Effector CD8-positive, alpha-beta T cell (primary cell): ENCODE measurements around the gene TECTA.
"Not testable (repeated sequence)": the region's sequence is repeated elsewhere in the genome, so short reads cannot be mapped to it uniquely, and the experiment has no call there.

Experiments
- DNase-seq: peaks from one replicate; lab custom pipeline; 2025; lab: John Stamatoyannopoulos, UW

The TECTA gene

DNA sequence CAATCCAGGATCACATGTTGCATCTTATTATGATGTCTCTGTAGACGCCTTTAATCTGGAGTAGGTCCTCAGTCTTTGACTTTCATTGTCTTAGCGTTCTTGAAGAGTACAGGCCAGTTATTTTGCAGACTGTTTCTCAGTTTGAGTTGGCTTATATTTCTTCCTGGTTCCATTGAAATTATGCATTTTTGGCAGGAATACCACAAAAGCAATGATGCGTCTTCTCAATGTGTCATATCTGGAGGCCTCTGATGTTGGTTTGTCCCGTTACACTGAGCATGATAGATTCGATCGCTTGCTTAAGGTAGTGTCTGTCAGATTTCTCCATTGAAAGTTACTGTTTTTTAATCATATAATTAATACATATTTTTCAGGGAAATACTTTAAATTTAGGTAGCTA, 30.6 kb downstream of the TECTA start:
- DNase-seq, result no peak

- no peak for DNase-seq
These were observed 31.4 kb downstream of the TECTA start for GRCh38 chr11:121132211-121132976.

DNA sequence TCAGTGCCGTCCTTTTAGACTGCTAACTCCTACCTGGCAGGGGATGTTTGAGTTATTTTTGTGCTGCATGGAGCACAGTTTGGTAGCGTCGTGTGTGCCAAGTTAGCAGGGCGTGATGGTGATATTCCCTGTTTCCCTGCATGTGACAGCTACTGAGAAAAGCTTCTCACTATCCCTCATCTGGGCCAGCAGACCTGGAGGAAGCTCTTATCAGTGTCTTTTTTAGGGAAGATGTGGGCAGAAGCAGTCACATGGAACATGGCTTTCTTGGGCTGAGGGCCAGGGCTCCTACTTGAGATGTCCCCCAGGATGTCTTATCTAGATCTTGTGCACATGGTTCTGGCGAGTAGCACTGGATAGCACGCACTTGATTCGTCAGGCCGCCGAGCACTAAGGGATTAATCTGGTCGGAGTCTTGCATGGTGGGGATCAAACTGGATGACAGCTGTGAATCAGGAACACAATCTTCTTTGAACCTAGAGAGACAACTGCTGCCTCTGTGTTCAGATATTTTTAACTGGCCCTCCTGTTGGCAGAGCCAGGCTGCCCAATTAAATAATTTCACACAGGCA, 33.8 kb downstream of the TECTA start:
- DNase-seq, result no peak

DNA sequence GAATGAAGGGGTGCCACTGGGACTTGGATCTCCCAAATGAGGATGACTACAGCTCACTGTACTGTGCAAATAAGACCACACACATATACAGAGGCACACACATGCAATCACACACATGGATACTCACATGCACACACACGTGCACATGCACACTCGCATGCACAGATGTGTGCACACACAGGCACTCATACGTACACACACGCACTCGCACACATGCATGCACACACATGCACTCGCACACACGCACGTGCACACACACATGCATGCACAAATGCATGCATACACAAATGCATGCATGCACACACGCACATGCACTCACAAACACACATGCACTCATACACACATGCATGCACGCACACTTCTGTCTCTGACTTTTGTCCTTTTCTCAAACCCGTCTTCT, 36.0 kb downstream of the TECTA start:
- no peak for DNase-seq

DNA sequence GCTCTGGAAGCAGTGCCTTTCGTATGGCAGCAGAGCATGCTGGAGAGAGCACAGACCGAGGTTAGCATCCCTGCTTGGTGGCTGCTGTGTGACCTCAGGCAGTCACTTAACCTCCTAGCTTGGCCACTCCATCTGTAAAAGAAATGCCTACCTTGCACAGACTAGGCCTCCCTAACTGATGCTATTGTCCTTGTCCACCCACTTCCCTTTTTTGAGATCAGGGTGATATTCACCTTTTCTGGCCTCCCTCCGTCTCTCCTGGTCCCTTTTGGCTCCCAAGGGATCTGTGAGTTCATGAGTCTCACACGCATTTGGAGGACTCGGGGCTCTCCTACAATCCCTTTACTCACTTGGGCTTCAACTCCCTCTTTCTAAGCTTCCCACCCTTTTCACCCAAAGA, 37.2 kb downstream of the TECTA start:
- DNase-seq, result no peak

DNA sequence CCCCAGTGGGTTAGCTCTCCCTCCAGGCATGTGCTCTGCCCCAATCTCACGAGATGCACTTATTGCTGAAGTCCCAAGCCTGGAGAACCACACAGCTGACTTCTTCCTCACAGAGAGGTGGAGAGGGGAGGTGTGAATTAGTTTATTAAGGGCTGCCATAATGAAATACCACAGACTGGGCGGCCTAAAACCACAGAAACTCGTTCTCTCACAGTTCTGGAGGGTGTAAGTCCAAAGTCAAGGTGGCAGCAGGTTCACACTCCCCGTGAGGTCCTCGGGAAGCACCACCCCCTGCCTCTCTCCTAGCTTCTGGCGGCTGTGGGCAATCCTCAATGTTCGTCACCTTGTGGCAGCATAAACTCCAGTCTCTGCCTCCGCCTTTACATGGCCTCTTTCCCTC, 39.3 kb downstream of the TECTA start:
- DNase-seq, result no peak

DNA sequence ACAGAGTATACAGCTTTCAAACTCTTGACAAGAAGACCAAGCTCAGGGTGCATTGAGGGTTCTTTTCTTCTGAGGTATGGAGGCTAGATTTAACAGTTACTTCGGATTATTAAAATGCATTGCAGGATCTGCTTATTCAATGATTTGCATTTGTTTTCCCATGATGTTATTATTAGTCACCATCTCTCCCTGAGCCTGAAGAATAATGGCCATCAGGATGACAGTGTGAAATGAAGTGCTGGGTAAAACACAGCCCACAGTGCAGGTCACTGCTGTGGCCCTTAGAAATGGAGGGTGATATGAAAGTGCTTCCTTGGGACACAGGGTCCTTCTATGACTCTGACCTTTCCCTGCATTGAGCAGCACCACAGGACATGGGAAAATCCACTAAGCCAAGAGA, 40.0 kb downstream of the TECTA start:
- no peak for DNase-seq

- no peak for DNase-seq
These were observed 42.9 kb downstream of the TECTA start for GRCh38 chr11:121143921-121144320.

DNA sequence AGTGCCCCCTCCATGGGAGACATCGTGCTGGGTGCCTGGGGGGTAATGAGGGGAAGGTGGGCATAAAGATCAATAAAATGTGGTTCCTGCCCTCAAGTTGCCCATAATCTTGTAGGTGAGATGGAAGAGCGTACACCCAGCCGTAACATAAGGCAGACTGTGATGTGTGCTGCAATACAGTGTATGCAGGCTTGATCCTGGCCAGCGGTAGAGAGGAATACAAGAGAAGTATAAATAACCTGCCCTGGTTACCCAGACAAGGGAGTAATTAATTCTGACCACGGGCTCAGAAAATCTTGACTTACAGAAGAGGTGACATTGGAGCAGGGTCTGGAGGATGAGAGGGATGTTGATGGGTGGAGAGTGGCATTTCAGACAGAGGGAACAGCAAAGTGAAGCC, 43.7 kb downstream of the TECTA start:
- DNase-seq, result no peak

DNA sequence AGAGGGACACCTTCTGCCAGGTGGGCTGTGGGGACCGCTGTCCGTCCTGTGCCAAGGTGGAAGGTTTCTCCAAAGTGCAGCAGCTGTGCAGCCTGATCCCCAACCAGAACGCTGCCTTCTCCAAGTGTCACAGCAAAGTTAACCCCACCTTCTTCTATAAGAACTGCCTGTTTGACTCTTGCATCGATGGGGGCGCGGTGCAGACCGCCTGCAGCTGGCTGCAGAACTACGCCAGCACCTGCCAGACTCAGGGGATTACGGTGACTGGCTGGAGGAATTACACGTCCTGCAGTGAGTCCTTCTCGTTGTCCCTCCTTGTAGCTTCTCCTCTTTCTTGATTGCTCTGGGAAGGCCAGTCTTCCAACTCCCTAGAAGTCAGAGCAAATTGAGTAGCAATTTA, 44.8 kb downstream of the TECTA start:
- no peak for DNase-seq

DNA sequence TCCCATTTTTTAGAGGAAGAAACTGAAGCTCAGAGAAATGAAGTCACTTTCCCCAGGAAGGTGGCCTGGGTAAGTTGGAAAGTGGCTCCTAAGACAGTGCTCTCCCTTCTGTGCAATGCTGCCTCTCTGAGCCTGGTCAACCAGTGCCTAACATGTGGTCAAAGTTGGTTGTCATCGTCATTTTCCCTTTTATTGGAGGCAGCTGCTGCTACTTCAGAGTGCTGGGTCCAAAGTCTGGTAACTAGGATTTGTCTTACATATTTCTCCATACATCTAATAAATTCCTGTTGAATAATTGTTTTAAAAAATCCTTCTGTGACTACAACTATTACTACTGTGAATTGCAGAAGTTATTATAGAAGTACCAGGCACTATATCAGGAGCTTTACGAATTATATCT, 48.1 kb downstream of the TECTA start:
- no peak for DNase-seq

- DNase-seq, result no peak
These were observed 50.2 kb downstream of the TECTA start for GRCh38 chr11:121151207-121151688.

DNA sequence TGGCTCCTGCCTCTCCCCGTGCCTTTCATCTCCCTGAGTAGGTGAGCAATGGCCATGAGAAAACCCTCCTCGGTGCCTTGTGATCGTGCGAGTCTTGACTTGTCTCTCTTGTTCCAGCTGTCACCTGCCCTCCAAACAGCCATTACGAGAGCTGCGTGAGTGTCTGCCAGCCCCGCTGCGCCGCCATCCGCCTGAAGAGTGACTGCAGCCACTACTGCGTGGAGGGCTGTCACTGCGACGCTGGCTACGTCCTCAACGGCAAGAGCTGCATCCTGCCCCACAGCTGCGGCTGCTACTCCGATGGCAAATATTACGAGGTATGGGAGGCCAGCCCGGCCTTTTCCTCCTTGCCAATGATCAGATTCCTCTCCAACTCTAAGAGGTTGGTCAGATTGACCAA, 51.7 kb downstream of the TECTA start:
- DNase-seq, result no peak

DNA sequence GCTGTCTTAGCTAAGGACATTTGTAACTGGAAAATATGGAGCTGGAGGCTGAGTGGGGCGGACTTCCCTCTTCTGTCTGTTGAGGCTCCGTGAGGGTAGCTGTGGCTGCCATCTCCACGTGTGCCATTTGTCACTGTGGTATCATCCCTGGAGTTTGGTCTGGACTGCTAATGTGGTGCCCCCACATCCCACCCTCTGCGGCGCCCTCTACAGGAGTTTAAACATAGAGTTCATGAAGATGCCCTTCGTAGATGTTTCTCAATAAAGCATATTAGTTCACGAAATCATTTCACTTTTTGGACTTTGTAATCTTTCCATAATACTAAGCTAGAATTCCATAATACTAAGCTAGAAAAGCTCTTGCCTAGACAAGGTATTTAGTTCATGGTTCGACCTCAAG, 52.4 kb downstream of the TECTA start:
- DNase-seq, result no peak

DNA sequence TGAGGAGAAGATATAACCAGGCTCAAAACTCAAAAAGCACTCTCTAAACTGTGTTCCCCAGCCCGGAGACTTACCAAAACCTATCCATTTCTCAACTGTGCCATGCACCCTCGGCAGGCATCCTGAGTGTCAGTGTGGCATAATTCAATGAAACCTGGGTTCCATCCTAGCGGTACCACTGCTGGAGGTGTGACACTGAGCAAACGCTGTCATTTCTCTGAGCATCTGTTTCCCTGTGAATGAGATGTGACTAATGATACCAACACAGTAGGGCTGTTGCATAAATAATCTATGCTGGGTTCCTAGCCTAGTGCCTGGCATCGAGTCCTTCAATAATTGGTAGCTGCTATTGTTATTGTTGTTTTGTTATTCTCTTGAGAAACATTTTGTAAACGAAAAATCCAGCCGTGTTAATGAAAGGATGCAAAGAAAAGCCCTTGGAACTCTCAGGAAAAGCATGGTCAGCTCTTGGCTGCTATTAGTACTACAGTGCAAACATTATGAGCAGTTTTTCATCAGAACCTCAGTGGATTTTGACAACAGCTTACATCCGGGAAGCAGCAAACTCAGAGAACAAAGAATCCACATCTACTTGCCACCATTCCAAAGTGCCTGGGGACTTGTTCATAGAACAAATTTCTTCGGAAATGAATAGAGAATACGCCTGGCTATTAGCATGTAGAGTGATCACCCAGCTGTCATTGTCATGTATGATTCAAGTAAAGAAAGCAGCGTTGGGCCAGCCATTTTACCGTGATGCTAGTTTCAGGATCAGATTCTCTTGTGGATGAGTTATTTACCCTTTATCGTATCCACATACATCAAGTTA, 53.7 kb downstream of the TECTA start:
- no peak for DNase-seq

DNA sequence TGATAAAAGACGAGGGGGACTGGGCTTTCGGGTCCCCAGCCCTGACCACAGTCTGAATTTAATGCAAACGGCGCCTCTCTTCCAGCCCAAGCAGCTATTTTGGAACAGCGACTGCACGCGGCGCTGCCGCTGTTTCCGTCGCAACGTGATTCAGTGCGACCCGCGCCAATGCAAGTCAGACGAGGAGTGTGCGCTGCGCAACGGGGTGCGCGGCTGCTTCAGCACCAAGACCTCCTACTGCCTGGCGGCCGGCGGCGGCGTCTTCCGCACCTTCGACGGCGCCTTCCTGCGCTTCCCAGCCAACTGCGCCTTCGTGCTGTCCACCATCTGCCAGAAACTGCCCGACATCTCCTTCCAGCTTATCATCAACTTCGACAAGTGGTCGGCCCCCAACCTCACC, 56.7 kb downstream of the TECTA start:
- DNase-seq, result no peak

DNA sequence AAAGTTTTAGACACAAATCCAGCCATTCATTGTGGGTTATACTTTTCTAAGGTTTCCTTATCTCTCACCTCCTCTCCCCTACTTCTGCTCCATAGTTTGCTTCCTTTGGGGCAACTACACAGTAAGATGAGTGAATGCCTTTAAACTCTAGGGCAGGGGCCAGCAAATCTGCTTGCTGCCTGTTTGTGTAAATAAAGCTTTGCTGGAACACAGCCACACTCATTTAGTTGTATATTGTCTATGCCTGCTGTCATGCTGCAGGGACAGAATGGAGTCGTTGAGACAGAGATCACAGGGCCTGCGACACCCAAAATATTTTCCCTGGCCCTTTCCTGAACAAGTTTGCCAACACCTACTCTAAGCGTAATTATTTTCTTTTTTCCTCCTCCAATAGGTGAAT, 58.7 kb downstream of the TECTA start:
- no peak for DNase-seq

GRCh38 chr11:121161349-121161917, 60.4 kb downstream of the TECTA start:
- DNase-seq, result no peak

DNA sequence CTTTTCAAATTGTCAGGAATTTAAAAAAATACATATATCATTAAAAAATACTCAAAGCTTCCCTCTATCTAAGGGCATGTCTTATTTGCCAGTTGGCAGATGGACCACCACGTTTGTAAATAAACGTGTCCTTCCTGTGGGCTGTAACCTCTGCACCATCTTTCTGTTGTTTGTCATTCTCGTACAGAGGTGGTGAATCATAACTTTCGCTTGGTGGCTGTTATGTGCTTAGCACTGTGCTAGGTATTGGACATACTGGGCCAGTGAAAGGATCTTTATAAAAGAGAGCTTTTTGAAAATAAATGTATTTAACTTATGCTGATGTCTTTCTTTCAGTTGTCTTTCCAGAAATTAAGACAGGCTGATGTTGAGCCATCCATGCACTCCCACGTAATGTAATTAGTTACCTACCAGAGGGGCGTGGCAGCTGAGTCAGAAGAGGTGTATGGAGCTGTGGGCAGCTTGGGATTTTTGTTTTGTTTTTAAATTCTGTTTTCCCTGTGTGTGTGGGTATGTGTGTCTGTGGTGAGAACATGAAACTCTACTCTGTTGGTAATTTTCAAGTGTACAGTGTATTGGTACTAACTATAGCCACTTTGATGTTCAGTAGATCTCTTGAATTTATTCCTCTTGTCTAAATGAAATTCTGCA, 62.7 kb downstream of the TECTA start:
- DNase-seq, result no peak

DNA sequence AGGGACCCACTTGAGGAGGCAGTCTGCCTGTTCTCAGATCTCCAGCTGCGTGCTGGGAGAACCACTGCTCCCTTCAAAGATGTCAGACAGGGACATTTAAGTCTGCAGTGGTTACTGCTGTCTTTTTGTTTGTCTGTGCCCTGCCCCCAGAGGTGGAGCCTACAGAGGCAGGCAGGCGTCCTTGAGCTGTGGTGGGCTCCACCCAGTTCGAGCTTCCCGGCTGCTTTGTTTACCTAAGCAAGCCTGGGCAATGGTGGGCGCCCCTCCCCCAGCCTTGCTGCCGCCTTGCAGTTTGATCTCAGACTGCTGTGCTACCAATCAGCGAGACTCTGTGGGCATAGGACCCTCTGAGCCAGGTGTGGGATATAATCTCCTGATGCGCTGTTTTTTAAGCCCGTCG, 76.6 kb downstream of the TECTA start:
- DNase-seq, result not testable (repeated sequence)

DNA sequence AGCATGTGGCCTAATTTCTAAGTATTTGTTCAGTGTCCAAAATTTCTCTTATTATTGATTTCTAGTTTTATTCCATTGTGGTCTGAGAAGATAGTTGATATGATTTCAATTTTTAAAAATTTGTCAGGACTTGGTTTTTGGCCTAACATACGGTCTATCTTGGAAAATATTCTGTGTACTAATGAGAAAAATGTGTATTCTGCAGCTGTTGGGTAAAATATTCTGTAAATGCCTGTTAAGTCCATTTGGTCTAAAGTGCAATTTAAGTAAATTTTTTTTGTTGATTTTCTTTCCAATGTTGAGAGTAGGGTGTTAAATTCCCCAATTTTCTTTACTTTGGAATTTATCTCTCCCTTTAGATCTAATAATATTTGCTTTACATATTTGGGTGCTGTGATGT, 78.3 kb downstream of the TECTA start:
- DNase-seq, result no peak

GRCh38 chr11:121180183-121180582, 79.1 kb downstream of the TECTA start:
- DNase-seq, result no peak
